A673 (cell line): ENCODE data around the gene CDH7. TPM values are rescaled to one million over a fixed set of nuclear protein-coding genes. Genes with fewer than 3 reads are reported as not detected.

Experiments
- BruUV-seq: library from RNA; stranded (reverse); fragments of 400-500 nt; replicated peaks from 2 replicates; lab custom pipeline; 2021; lab: Mats Ljungman, UMichigan
- CTCF ChIA-PET: fragments of 300-600 bp; sonication (Branson Sonifier 250); formaldehyde crosslinking; loops from one replicate; lab custom pipeline; 2022; ENCODE audit warnings: antibody characterized with exemption; lab: Charles Lee
- POLR2A ChIA-PET: fragments of 300-600 bp; sonication (Branson Sonifier 250); formaldehyde crosslinking; loops from one replicate; lab custom pipeline; 2022; ENCODE audit warnings: antibody characterized with exemption; ENCODE audit not compliant: low non-redundant PET; lab: Charles Lee
- DNase-seq: peaks from one replicate; pipeline ENCODE4 v3.0.0-alpha.2; 2015; ENCODE audit warnings: low spot score
- H3K27ac ChIP-seq: fragments of 200-600 bp; sonication (generic); 2 replicates; pipeline ENCODE4 v1.5.1; 2016; ENCODE audit warnings: mixed run types, low read depth, mild to moderate bottlenecking, mixed read lengths, antibody characterized with exemption, low read length; ENCODE audit not compliant: poor library complexity, severe bottlenecking
- H3K27me3 ChIP-seq: fragments of 200-600 bp; sonication (generic); replicated peaks from 2 replicates; pipeline ENCODE4 v1.6.1; 2017; ENCODE audit warnings: mixed run types, low read depth, mild to moderate bottlenecking, mixed read lengths, antibody characterized with exemption, low read length; ENCODE audit not compliant: insufficient read depth, poor library complexity
- H3K36me3 ChIP-seq: fragments of 200-600 bp; sonication (generic); 2 replicates; pipeline ENCODE4 v1.6.1; 2016; ENCODE audit warnings: mixed run types, mild to moderate bottlenecking, mixed read lengths, antibody characterized with exemption, low read length; ENCODE audit not compliant: insufficient read depth, poor library complexity, severe bottlenecking
- H3K4me1 ChIP-seq: fragments of 200-600 bp; sonication (generic); 2 replicates; pipeline ENCODE4 v1.6.1; 2017; ENCODE audit warnings: mixed run types, mild to moderate bottlenecking, mixed read lengths, antibody characterized with exemption, low read length; ENCODE audit not compliant: insufficient read depth, poor library complexity, severe bottlenecking
- H3K4me3 ChIP-seq: fragments of 200-600 bp; sonication (generic); 2 replicates; pipeline ENCODE4 v1.5.1; 2016; ENCODE audit warnings: low read depth, mixed run types, mild to moderate bottlenecking, mixed read lengths, low read length; ENCODE audit not compliant: poor library complexity, severe bottlenecking
- H3K9me3 ChIP-seq: fragments of 200-600 bp; sonication (generic); 2 replicates; pipeline ENCODE4 v1.6.1; 2016; ENCODE audit warnings: mixed run types, low read depth, mild to moderate bottlenecking, mixed read lengths, antibody characterized with exemption, low read length; ENCODE audit not compliant: poor library complexity, severe bottlenecking
- CTCF ChIP-seq: fragments of 300-800, 200-600 bp; sonication (generic); conservative IDR thresholded peaks from 2 replicates; pipeline ENCODE4 v1.5.1; 2017; ENCODE audit warnings: low read depth, mild to moderate bottlenecking, antibody characterized with exemption, low read length, moderate library complexity, mixed read lengths
- EZH2 ChIP-seq: fragments of 200-600 bp; sonication (generic); IDR thresholded peaks from 2 replicates; pipeline ENCODE4 v1.6.1; 2017; ENCODE audit warnings: borderline replicate concordance, low read depth, mild to moderate bottlenecking, mixed read lengths, antibody characterized with exemption, low read length; ENCODE audit not compliant: poor library complexity, severe bottlenecking
- intact Hi-C: fragments of 100-400 bp; cut with micrococcal nuclease; formaldehyde crosslinking; loops from one replicate; pipeline ENCODE4 v1.10.0; 2022; ENCODE audit not compliant: unreplicated experiment
- total RNA-seq: library from RNA; stranded (reverse); gene quantifications from 2 replicates; pipeline ENCODE4 v1.2.3, GENCODE V29; 2021

The CDH7 gene
- total RNA-seq, 1 experiment from 2014 or later = 2.1 TPM

GRCh38 chr18:65835881-65836280 is 85.1 kb downstream of the CDH7 start:
- Histone ChIP-seq H3K36me3 (no peaks in the 10 kb centered on the region), H3K27me3 (no peaks in the 10 kb centered on the region), H3K9me3 (no peaks in the 10 kb centered on the region), H3K4me1 (no peaks in the 10 kb centered on the region), H3K4me3 (no peak overlapping the region), H3K27ac (no peak overlapping the region)
- intact Hi-C loops = no loop called here
- ChIA-PET POLR2A (no interaction called here), CTCF (no interaction called here)
- no TSS peak for BruUV-seq
- DNase-seq = peak; percentile 1
- no peak for TF ChIP-seq EZH2
- TF ChIP-seq CTCF = no peak

DNA sequence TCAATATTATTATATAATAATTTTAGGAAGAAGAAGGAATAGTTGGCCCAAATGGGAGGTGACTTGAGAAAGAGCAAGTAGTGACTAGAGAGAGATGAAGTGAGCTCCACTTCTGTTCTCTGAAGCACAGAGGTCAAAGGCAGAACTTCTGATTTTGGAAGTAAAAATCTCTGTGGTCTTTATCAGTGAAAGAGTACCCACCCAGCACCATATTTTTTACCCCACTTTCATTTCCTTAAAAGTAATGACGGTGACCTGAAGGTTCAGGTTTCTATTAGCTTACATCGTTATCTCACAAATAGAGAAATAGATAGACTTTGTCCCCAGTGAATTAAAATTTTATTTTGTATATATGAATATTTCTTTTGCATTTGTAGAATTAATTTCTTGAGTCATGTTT is 95.3 kb downstream of the CDH7 start:
- Histone ChIP-seq H3K4me1 (no peaks in the 10 kb centered on the region), H3K9me3 (no peaks in the 10 kb centered on the region), H3K4me3 (no peak overlapping the region), H3K27me3 (no peaks in the 10 kb centered on the region), H3K36me3 (no peaks in the 10 kb centered on the region), H3K27ac (no peak overlapping the region)
- TF ChIP-seq EZH2 (no peak), CTCF (no peak)
- no peak for DNase-seq
- BruUV-seq = no TSS peak
- ChIA-PET CTCF (no interaction called here), POLR2A (no interaction called here)
- intact Hi-C loops = no loop called here

DNA sequence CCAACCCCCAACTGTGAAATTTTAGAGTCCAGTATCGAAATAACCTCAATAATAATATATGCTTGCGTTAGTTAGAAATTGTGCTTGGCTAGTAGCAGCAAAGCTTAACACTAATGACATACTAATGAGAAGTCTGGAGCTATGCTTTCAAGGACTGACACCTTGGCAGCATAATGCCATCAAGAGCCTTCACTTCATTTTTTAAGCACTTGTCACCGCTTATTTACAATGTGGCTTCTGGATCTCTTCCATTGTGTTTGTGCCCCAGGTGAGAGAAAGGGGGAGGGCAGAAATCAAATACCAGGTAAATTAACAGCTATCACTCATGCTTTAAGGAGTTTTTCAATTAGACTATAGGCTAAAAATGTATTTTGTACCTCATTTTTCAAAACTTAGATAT is 101.5 kb downstream of the CDH7 start:
- H3K4me1 ChIP-seq = no peaks in the 10 kb centered on the region
- CTCF ChIA-PET = no interaction called here
- TF ChIP-seq EZH2 (no peak), CTCF (no peak)
- H3K9me3 ChIP-seq = no peaks in the 10 kb centered on the region
- no peak overlapping the region for H3K4me3 ChIP-seq
- intact Hi-C loops = no loop called here
- no peak for DNase-seq
- H3K27ac ChIP-seq = no peak overlapping the region
- H3K27me3 ChIP-seq = no peaks in the 10 kb centered on the region
- POLR2A ChIA-PET = no interaction called here
- no TSS peak for BruUV-seq
- H3K36me3 ChIP-seq = no peaks in the 10 kb centered on the region
